CD4-positive, alpha-beta T cell (primary cell): ENCODE data around the gene AFDN. TPM values are rescaled to one million over a fixed set of nuclear protein-coding genes. Genes with fewer than 3 reads are reported as not detected.

ENCODE experiments used
- ATAC-seq: fragments of 200-7000 bp; cut with Tn5 transposase; one replicate; pipeline ENCODE4 v1.10.0; 2022; ENCODE audit warnings: mild to moderate bottlenecking; ENCODE audit not compliant: poor library complexity
- CTCF ChIA-PET: fragments of 350-600 bp; sonication (Branson Sonifier 250); formaldehyde crosslinking; loops from one replicate; lab custom pipeline; 2021; ENCODE audit warnings: antibody characterized with exemption, inconsistent platforms; lab: Charles Lee
- POLR2A ChIA-PET: fragments of 350-600 bp; sonication (Branson Sonifier 250); formaldehyde crosslinking; loops from one replicate; lab custom pipeline; 2021; ENCODE audit warnings: antibody characterized with exemption, inconsistent platforms; lab: Charles Lee
- DNase-seq, 14 experiments: peaks; one replicate each; pipeline ENCODE4 v3.0.0-alpha.2; 2013 to 2020; ENCODE audit warnings: mixed read lengths in 2 of 14
- H3K27ac ChIP-seq, 2 donors: one replicate each; pipeline versions ENCODE4 v1.5.1 to v1.7.0; 2013; ENCODE audit warnings: low read length in 2 of 2, low read depth in 1 of 2, mild to moderate bottlenecking in 1 of 2
- H3K27me3 ChIP-seq, 2 experiments: 1 replicate in 1 of 2; 2 replicates in 1 of 2; pipeline versions ENCODE4 v1.6.1 to v1.7.0; 2013; ENCODE audit warnings: low read length in 2 of 2, control low read depth in 1 of 2, mild to moderate bottlenecking in 1 of 2, moderate library complexity in 1 of 2; ENCODE audit not compliant: insufficient read depth in 2 of 2, control insufficient read depth in 1 of 2
- H3K36me3 ChIP-seq: one replicate; pipeline ENCODE4 v1.6.1; 2013; ENCODE audit warnings: low read length, control low read depth; ENCODE audit not compliant: insufficient read depth
- H3K4me1 ChIP-seq: one replicate; pipeline ENCODE4 v1.6.1; 2013; ENCODE audit warnings: low read length, control low read depth; ENCODE audit not compliant: insufficient read depth
- H3K4me3 ChIP-seq: one replicate; pipeline ENCODE4 v1.5.1; 2013; ENCODE audit warnings: mild to moderate bottlenecking, low read length, moderate library complexity
- H3K9me3 ChIP-seq, 2 experiments: 1 replicate in 1 of 2; 2 replicates in 1 of 2; pipeline versions ENCODE4 v1.6.1 to v1.7.0; 2013; ENCODE audit warnings: low read length in 2 of 2, mild to moderate bottlenecking in 2 of 2, control low read depth in 1 of 2, moderate library complexity in 1 of 2; ENCODE audit not compliant: control insufficient read depth in 1 of 2, insufficient read depth in 1 of 2
- H3K27ac Mint-ChIP-seq: one replicate; pipeline ENCODE4 v1.8.0; 2020; ENCODE audit warnings: mixed read lengths
- H3K27me3 Mint-ChIP-seq: one replicate; pipeline ENCODE4 v1.8.0; 2021; ENCODE audit warnings: mixed read lengths
- H3K36me3 Mint-ChIP-seq: one replicate; pipeline ENCODE4 v1.8.0; 2021; ENCODE audit warnings: low read depth, mixed read lengths
- H3K4me1 Mint-ChIP-seq: one replicate; pipeline ENCODE4 v1.8.0; 2021; ENCODE audit warnings: low read depth, mixed read lengths
- H3K4me3 Mint-ChIP-seq: one replicate; pipeline ENCODE4 v1.8.0; 2020; ENCODE audit warnings: mild to moderate bottlenecking, mixed read lengths
- H3K9me3 Mint-ChIP-seq: one replicate; pipeline ENCODE4 v1.8.0; 2020; ENCODE audit warnings: mixed read lengths
- CTCF ChIP-seq: fragments of 200-600 bp; IDR thresholded peaks from one replicate; pipeline ENCODE4 v1.8.0; 2022; ENCODE audit warnings: antibody characterized with exemption, mild to moderate bottlenecking
- intact Hi-C, 2 experiments: fragments of 100-400 bp; cut with DNase I in 1 of 2; cut with micrococcal nuclease in 1 of 2; formaldehyde crosslinking; loops; one replicate each; pipeline versions ENCODE4 v1.15.1 to v1.9.0; 2023 to 2025; cut with DNase I, micrococcal nuclease
- total RNA-seq, 174 experiments: library from RNA in 2 of 174; stranded (reverse) in 2 of 174; gene quantifications; one replicate each; pipeline ENCODE4 v1.2.3 and lab custom pipeline; 2021 to 2026

The AFDN gene
- total RNA-seq, 2 experiments from 2014 or later: 9.1 to 10.2 TPM

GRCh38 chr6:167827583-167828324 lies 1.0 kb downstream of the AFDN start:
- POLR2A ChIA-PET: interaction anchor here (1.2 kb wide), 1 partner anchor 20 kb away, joined by 4 read pairs; no protein-coding TSS in a partner anchor
- Mint-ChIP-seq H3K9me3 (no peaks in the 10 kb centered on the region), H3K4me1 (peaks cover 13% of the 10 kb centered on the region), H3K36me3 (no peaks in the 10 kb centered on the region), H3K27me3 (peaks cover 78% of the 10 kb centered on the region), H3K27ac (peak overlapping the region; percentile 41), H3K4me3 (peak overlapping the region; percentile 88)
- DNase-seq: peak in 9 of 14 experiments; percentile 7 to 53 (median 23)
- Histone ChIP-seq H3K27ac (no peak overlapping the region), H3K9me3 (peaks cover 0 to 15% of the 10 kb centered on the region in 2 experiments), H3K27me3 (peaks cover 28 to 52% of the 10 kb centered on the region in 2 experiments), H3K4me3 (peak overlapping the region; percentile 47), H3K4me1 (peaks cover 21% of the 10 kb centered on the region), H3K36me3 (no peaks in the 10 kb centered on the region)
- intact Hi-C loops: loop anchor here in 1 of 2 experiments (5.0 to 10.0 kb wide), 3 partner anchors 120 to 1203 kb away; partner anchors contain the start of genes RNASET2 and RPS6KA2
- no peak for TF ChIP-seq CTCF
- peak; percentile 5 for ATAC-seq
- CTCF ChIA-PET: no interaction called here

GRCh38 chr6:167828325-167828956 lies 1.7 kb downstream of the AFDN start:
- ATAC-seq (no peak), DNase-seq (no peak)
- no peak overlapping the region for H3K4me3 ChIP-seq
- intact Hi-C loops: loop anchor here in 1 of 2 experiments (5.0 to 10.0 kb wide), 3 partner anchors 121 to 1204 kb away; partner anchors contain the start of genes RNASET2 and RPS6KA2
- CTCF ChIA-PET: no interaction called here
- POLR2A ChIA-PET: interaction anchor here (1.2 kb wide), 1 partner anchor 20 kb away, joined by 4 read pairs; no protein-coding TSS in a partner anchor
- peaks cover 21% of the 10 kb centered on the region for H3K4me1 ChIP-seq
- no peaks in the 10 kb centered on the region for H3K36me3 ChIP-seq
- H3K27ac Mint-ChIP-seq: peak overlapping the region; percentile 41
- H3K27me3 ChIP-seq: peaks cover 28 to 52% of the 10 kb centered on the region in 2 experiments
- H3K36me3 Mint-ChIP-seq: no peaks in the 10 kb centered on the region
- H3K4me1 Mint-ChIP-seq: peaks cover 13% of the 10 kb centered on the region
- TF ChIP-seq CTCF: no peak
- peaks cover 0 to 15% of the 10 kb centered on the region in 2 experiments for H3K9me3 ChIP-seq
- no peaks in the 10 kb centered on the region for H3K9me3 Mint-ChIP-seq
- H3K27me3 Mint-ChIP-seq: peaks cover 83% of the 10 kb centered on the region
- H3K27ac ChIP-seq: no peak overlapping the region
- H3K4me3 Mint-ChIP-seq: peak overlapping the region; percentile 88

GRCh38 chr6:167829513-167829912 lies 2.8 kb downstream of the AFDN start:
- peaks cover 0 to 15% of the 10 kb centered on the region in 2 experiments for H3K9me3 ChIP-seq
- Mint-ChIP-seq H3K27me3 (peaks cover 84% of the 10 kb centered on the region), H3K27ac (no peak overlapping the region), H3K4me1 (peaks cover 11% of the 10 kb centered on the region), H3K4me3 (peak overlapping the region; percentile 22), H3K36me3 (no peaks in the 10 kb centered on the region), H3K9me3 (no peaks in the 10 kb centered on the region)
- ChIA-PET CTCF (no interaction called here), POLR2A (no interaction called here)
- DNase-seq (no peak), ATAC-seq (no peak)
- intact Hi-C loops: loop anchor here in 1 of 2 experiments (5.0 to 10.0 kb wide), 3 partner anchors 122 to 1205 kb away; partner anchors contain the start of genes RNASET2 and RPS6KA2
- no peaks in the 10 kb centered on the region for H3K36me3 ChIP-seq
- no peak overlapping the region for H3K4me3 ChIP-seq
- H3K27ac ChIP-seq: no peak overlapping the region
- peaks cover 21% of the 10 kb centered on the region for H3K4me1 ChIP-seq
- H3K27me3 ChIP-seq: peaks cover 27 to 52% of the 10 kb centered on the region in 2 experiments
- TF ChIP-seq CTCF: no peak
